Liver (tissue), 9 donors: ENCODE measurements around the gene FAM9B. TPM values are rescaled to one million over a fixed set of nuclear protein-coding genes. Genes with fewer than 3 reads are reported as not detected.

Experiments used
- DNase-seq: peaks from one replicate; pipeline ENCODE4 v3.0.0-alpha.2; 2017; ENCODE audit warnings: low spot score
- H3K27ac ChIP-seq, 2 donors: one replicate each; pipeline ENCODE4 v1.7.0; 2013; ENCODE audit warnings: inconsistent platforms in 2 of 2, low read length in 2 of 2, control low read depth in 1 of 2, low read depth in 1 of 2, mild to moderate bottlenecking in 1 of 2
- H3K27me3 ChIP-seq, 4 donors: one replicate each; pipeline versions ENCODE4 v1.6.1 to v1.7.0; 2013; ENCODE audit warnings: low read length in 3 of 4, inconsistent platforms in 1 of 4, mild to moderate bottlenecking in 1 of 4, moderate library complexity in 1 of 4; ENCODE audit not compliant: control insufficient read depth in 4 of 4, insufficient read depth in 4 of 4
- H3K36me3 ChIP-seq, 4 donors: one replicate each; pipeline versions ENCODE4 v1.6.1 to v1.7.0; 2013; ENCODE audit warnings: low read length in 3 of 4, mild to moderate bottlenecking in 3 of 4, low read depth in 1 of 4, moderate library complexity in 1 of 4; ENCODE audit not compliant: control insufficient read depth in 4 of 4, insufficient read depth in 3 of 4
- H3K4me1 ChIP-seq, 4 donors: one replicate each; pipeline versions ENCODE4 v1.6.1 to v1.7.0; 2013; ENCODE audit warnings: low read length in 3 of 4, mild to moderate bottlenecking in 3 of 4, moderate library complexity in 1 of 4; ENCODE audit not compliant: control insufficient read depth in 4 of 4, insufficient read depth in 4 of 4
- H3K4me3 ChIP-seq, 3 donors: one replicate each; pipeline versions ENCODE4 v1.6.1 to v1.7.0; 2013; ENCODE audit warnings: low read length in 3 of 3, control low read depth in 1 of 3, low read depth in 1 of 3, mild to moderate bottlenecking in 1 of 3
- H3K9ac ChIP-seq, 2 donors: one replicate each; pipeline ENCODE4 v1.7.0; 2013; ENCODE audit warnings: low read length in 2 of 2, mild to moderate bottlenecking in 2 of 2, moderate library complexity in 2 of 2, control low read depth in 1 of 2, low read depth in 1 of 2
- H3K9me3 ChIP-seq, 4 donors: one replicate each; pipeline versions ENCODE4 v1.6.1 to v1.7.0; 2013; ENCODE audit warnings: low read length in 3 of 4; ENCODE audit not compliant: control insufficient read depth in 4 of 4
- ATF3 ChIP-seq: IDR thresholded peaks from 2 replicates; pipeline ENCODE4 v1.6.1; 2016; ENCODE audit warnings: antibody characterized with exemption
- EGR1 ChIP-seq, 2 donors: IDR thresholded peaks; 2 replicates each; pipeline ENCODE4 v1.6.1; 2016 to 2018; ENCODE audit warnings: antibody characterized with exemption in 2 of 2, low read depth in 2 of 2
- FOXA1 ChIP-seq: IDR thresholded peaks from 2 replicates; pipeline ENCODE4 v1.6.1; 2016; ENCODE audit warnings: antibody characterized with exemption
- FOXA2 ChIP-seq: IDR thresholded peaks from 2 replicates; pipeline ENCODE4 v1.6.1; 2016; ENCODE audit warnings: antibody characterized with exemption
- GABPA ChIP-seq, 2 donors: IDR thresholded peaks in 1 of 2; conservative IDR thresholded peaks in 1 of 2; 2 replicates each; pipeline ENCODE4 v1.6.1; 2016; ENCODE audit warnings: antibody characterized with exemption in 2 of 2, mild to moderate bottlenecking in 1 of 2, moderate library complexity in 1 of 2
- HNF4A ChIP-seq, 2 donors: conservative IDR thresholded peaks; 2 replicates each; pipeline ENCODE4 v1.6.1; 2016; ENCODE audit warnings: antibody characterized with exemption in 2 of 2, mild to moderate bottlenecking in 2 of 2
- HNF4G ChIP-seq: IDR thresholded peaks from 2 replicates; pipeline ENCODE4 v1.6.1; 2016; ENCODE audit warnings: antibody characterized with exemption
- JUND ChIP-seq, 2 donors: IDR thresholded peaks; 2 replicates each; pipeline ENCODE4 v1.6.1; 2016; ENCODE audit warnings: antibody characterized with exemption in 2 of 2
- MAX ChIP-seq: IDR thresholded peaks from 2 replicates; pipeline ENCODE4 v1.6.1; 2016; ENCODE audit warnings: antibody characterized with exemption
- NR2F2 ChIP-seq: IDR thresholded peaks from 2 replicates; pipeline ENCODE4 v1.6.1; 2016; ENCODE audit warnings: antibody characterized with exemption
- RAD21 ChIP-seq, 2 donors: IDR thresholded peaks; 2 replicates each; pipeline ENCODE4 v1.6.1; 2016; ENCODE audit warnings: antibody characterized with exemption in 2 of 2, mild to moderate bottlenecking in 2 of 2
- RXRA ChIP-seq, 2 donors: IDR thresholded peaks; 2 replicates each; pipeline ENCODE4 v1.6.1; 2017 to 2018; ENCODE audit warnings: antibody characterized with exemption in 2 of 2, mild to moderate bottlenecking in 1 of 2
- SP1 ChIP-seq: IDR thresholded peaks from 2 replicates; pipeline ENCODE4 v1.6.1; 2018; ENCODE audit warnings: antibody characterized with exemption, mild to moderate bottlenecking
- TAF1 ChIP-seq: conservative IDR thresholded peaks from 2 replicates; pipeline ENCODE4 v1.6.1; 2016; ENCODE audit warnings: antibody characterized with exemption, mild to moderate bottlenecking
- YY1 ChIP-seq: IDR thresholded peaks from 2 replicates; pipeline ENCODE4 v1.6.1; 2016; ENCODE audit warnings: antibody characterized with exemption, mild to moderate bottlenecking
- WGBS: extraction: QIAGEN DNeasy Blood & Tissue Kit; methylation state at CpG from one replicate; pipeline ENCODE4 v1.1.7; 2013; 5-methylcytosine and 5-hydroxymethylcytosine counted together
- polyA plus RNA-seq, 2 donors: library from polyadenylated mRNA; stranded (reverse) in 1 of 2; unstranded in 1 of 2; fragments of 200-250 nt in 1 of 2; fragments of >200 nt in 1 of 2; fragmentation: Nextera tagmentation in 1 of 2; extraction: Ambion mirVana in 1 of 2; gene quantifications; one replicate each; pipeline versions ENCODE4 v1.2.1 to v1.2.3, GENCODE V29; 2013 to 2015
- total RNA-seq, 2 donors: library from RNA; depleted of rRNA; stranded (reverse); fragments of >200 nt; gene quantifications; one replicate each; pipeline ENCODE4 v1.2.3, GENCODE V29; 2014
- TF ChIP-seq, protein P1 (sequence below): fragments of 150-350 bp; IDR thresholded peaks from 2 replicates; pipeline ENCODE4 v1.5.1; 2017; ENCODE audit warnings: improper control_type of control experiment, low read depth, low read length; ENCODE audit not compliant: missing input control
- TF ChIP-seq, protein P2 (sequence below): IDR thresholded peaks from 2 replicates; pipeline ENCODE4 v1.6.1; 2016; ENCODE audit warnings: antibody characterized with exemption, mild to moderate bottlenecking
- TF ChIP-seq, protein P3 (sequence below): IDR thresholded peaks from 2 replicates; pipeline ENCODE4 v1.6.1; 2016; ENCODE audit warnings: antibody characterized with exemption
- donor health status: healthy.
- donor health status: healthy.
- donor health status: healthy.
- donor health status: healthy.
- donor health status: healthy.

Gene FAM9B
- total and polyA plus RNA-seq, 4 donors, result 0.25 to 0.38 (median 0.38) TPM; not detected in 1

- Histone ChIP-seq H3K4me1 (no peaks in the 10 kb centered on the region), H3K4me3 (no peak overlapping the region), H3K9me3 (no peaks in the 10 kb centered on the region), H3K36me3 (no peaks in the 10 kb centered on the region), H3K9ac (no peak overlapping the region), H3K27ac (no peak overlapping the region), H3K27me3 (no peaks in the 10 kb centered on the region)
- DNase-seq, result no peak
- WGBS, result 84% methylated on average over 2 of the region's 2 CpGs
- TF ChIP-seq RXRA (IDR thresholded peaks at IDR 0.05), result no peak
- TF ChIP-seq YY1, result no peak
- TF ChIP-seq NR2F2, result no peak
- TF ChIP-seq, protein P1, sequence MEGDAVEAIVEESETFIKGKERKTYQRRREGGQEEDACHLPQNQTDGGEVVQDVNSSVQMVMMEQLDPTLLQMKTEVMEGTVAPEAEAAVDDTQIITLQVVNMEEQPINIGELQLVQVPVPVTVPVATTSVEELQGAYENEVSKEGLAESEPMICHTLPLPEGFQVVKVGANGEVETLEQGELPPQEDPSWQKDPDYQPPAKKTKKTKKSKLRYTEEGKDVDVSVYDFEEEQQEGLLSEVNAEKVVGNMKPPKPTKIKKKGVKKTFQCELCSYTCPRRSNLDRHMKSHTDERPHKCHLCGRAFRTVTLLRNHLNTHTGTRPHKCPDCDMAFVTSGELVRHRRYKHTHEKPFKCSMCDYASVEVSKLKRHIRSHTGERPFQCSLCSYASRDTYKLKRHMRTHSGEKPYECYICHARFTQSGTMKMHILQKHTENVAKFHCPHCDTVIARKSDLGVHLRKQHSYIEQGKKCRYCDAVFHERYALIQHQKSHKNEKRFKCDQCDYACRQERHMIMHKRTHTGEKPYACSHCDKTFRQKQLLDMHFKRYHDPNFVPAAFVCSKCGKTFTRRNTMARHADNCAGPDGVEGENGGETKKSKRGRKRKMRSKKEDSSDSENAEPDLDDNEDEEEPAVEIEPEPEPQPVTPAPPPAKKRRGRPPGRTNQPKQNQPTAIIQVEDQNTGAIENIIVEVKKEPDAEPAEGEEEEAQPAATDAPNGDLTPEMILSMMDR, result no peak
- TF ChIP-seq, protein P2, sequence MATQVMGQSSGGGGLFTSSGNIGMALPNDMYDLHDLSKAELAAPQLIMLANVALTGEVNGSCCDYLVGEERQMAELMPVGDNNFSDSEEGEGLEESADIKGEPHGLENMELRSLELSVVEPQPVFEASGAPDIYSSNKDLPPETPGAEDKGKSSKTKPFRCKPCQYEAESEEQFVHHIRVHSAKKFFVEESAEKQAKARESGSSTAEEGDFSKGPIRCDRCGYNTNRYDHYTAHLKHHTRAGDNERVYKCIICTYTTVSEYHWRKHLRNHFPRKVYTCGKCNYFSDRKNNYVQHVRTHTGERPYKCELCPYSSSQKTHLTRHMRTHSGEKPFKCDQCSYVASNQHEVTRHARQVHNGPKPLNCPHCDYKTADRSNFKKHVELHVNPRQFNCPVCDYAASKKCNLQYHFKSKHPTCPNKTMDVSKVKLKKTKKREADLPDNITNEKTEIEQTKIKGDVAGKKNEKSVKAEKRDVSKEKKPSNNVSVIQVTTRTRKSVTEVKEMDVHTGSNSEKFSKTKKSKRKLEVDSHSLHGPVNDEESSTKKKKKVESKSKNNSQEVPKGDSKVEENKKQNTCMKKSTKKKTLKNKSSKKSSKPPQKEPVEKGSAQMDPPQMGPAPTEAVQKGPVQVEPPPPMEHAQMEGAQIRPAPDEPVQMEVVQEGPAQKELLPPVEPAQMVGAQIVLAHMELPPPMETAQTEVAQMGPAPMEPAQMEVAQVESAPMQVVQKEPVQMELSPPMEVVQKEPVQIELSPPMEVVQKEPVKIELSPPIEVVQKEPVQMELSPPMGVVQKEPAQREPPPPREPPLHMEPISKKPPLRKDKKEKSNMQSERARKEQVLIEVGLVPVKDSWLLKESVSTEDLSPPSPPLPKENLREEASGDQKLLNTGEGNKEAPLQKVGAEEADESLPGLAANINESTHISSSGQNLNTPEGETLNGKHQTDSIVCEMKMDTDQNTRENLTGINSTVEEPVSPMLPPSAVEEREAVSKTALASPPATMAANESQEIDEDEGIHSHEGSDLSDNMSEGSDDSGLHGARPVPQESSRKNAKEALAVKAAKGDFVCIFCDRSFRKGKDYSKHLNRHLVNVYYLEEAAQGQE, result no peak
- no peak for TF ChIP-seq SP1
- TF ChIP-seq GABPA (IDR thresholded peaks at IDR 0.05 in 1 of 2, conservative IDR thresholded peaks at IDR 0.05 in 1 of 2), result no peak
- TF ChIP-seq EGR1 (IDR thresholded peaks at IDR 0.05; ENCODE audit: low read depth in 2 of 2), result no peak
- TF ChIP-seq JUND (IDR thresholded peaks at IDR 0.05), result no peak
- TF ChIP-seq HNF4G, result no peak
- no peak for TF ChIP-seq FOXA2
- TF ChIP-seq TAF1, result no peak
- TF ChIP-seq HNF4A (conservative IDR thresholded peaks at IDR 0.05), result no peak
- TF ChIP-seq FOXA1, result no peak
- no peak for TF ChIP-seq RAD21 (IDR thresholded peaks at IDR 0.05)
- TF ChIP-seq, protein P3, sequence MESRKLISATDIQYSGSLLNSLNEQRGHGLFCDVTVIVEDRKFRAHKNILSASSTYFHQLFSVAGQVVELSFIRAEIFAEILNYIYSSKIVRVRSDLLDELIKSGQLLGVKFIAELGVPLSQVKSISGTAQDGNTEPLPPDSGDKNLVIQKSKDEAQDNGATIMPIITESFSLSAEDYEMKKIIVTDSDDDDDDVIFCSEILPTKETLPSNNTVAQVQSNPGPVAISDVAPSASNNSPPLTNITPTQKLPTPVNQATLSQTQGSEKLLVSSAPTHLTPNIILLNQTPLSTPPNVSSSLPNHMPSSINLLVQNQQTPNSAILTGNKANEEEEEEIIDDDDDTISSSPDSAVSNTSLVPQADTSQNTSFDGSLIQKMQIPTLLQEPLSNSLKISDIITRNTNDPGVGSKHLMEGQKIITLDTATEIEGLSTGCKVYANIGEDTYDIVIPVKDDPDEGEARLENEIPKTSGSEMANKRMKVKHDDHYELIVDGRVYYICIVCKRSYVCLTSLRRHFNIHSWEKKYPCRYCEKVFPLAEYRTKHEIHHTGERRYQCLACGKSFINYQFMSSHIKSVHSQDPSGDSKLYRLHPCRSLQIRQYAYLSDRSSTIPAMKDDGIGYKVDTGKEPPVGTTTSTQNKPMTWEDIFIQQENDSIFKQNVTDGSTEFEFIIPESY, result no peak
Measured at GRCh38 chrX:8984231-8984630, 49.7 kb downstream of the FAM9B start.

- DNase-seq, result no peak
- Histone ChIP-seq H3K4me1 (no peaks in the 10 kb centered on the region), H3K36me3 (no peaks in the 10 kb centered on the region), H3K27me3 (no peaks in the 10 kb centered on the region), H3K27ac (no peak overlapping the region), H3K4me3 (no peak overlapping the region), H3K9ac (no peak overlapping the region), H3K9me3 (no peaks in the 10 kb centered on the region)
- 81% methylated on average over 2 of the region's 2 CpGs for WGBS
- TF ChIP-seq HNF4A (conservative IDR thresholded peaks at IDR 0.05) (no peak), MAX (no peak), RAD21 (IDR thresholded peaks at IDR 0.05) (no peak), JUND (IDR thresholded peaks at IDR 0.05) (no peak), GABPA (IDR thresholded peaks at IDR 0.05 in 1 of 2, conservative IDR thresholded peaks at IDR 0.05 in 1 of 2) (no peak), SP1 (no peak), ATF3 (no peak), FOXA2 (no peak), FOXA1 (no peak), NR2F2 (no peak), HNF4G (no peak), YY1 (no peak), EGR1 (IDR thresholded peaks at IDR 0.05; ENCODE audit: low read depth in 2 of 2) (no peak), TAF1 (no peak)
- TF ChIP-seq, protein P2, result no peak
Measured at GRCh38 chrX:8981723-8982122, 52.2 kb downstream of the FAM9B start.
